Activated CD4-positive, alpha-beta memory T cell treated with anti-CD3 and anti-CD28 coated beads, Interleukin-2, amount 10 ng/mL, durations not matched to agents 7 days and 5 days (primary cell): ENCODE data around the gene GABRG2. TPM values are rescaled to one million over a fixed set of nuclear protein-coding genes. Genes with fewer than 3 reads are reported as not detected.

Source experiments
- CTCF ChIA-PET: fragments of 350-600 bp; sonication (Branson Sonifier 250); formaldehyde crosslinking; loops from one replicate; lab custom pipeline; 2021; ENCODE audit warnings: antibody characterized with exemption, inconsistent platforms; lab: Charles Lee
- POLR2A ChIA-PET: fragments of 350-600 bp; sonication (Branson Sonifier 250); formaldehyde crosslinking; loops from one replicate; lab custom pipeline; 2021; ENCODE audit warnings: antibody characterized with exemption; lab: Charles Lee
- DNase-seq: peaks from one replicate; pipeline ENCODE4 v3.0.0-alpha.2; 2020
- H3K27ac Mint-ChIP-seq: one replicate; pipeline ENCODE4 v1.8.0; 2021; ENCODE audit warnings: mild to moderate bottlenecking, mixed read lengths
- H3K27me3 Mint-ChIP-seq: one replicate; pipeline ENCODE4 v1.8.0; 2021; ENCODE audit warnings: mixed read lengths
- H3K36me3 Mint-ChIP-seq: one replicate; pipeline ENCODE4 v1.8.0; 2021; ENCODE audit warnings: low read depth, mixed read lengths
- H3K4me1 Mint-ChIP-seq: one replicate; pipeline ENCODE4 v1.8.0; 2021; ENCODE audit warnings: mixed read lengths
- H3K4me3 Mint-ChIP-seq: one replicate; pipeline ENCODE4 v1.8.0; 2021; ENCODE audit warnings: mild to moderate bottlenecking, mixed read lengths
- H3K9me3 Mint-ChIP-seq: one replicate; pipeline ENCODE4 v1.8.0; 2021; ENCODE audit warnings: mixed read lengths
- total RNA-seq, 2 experiments: library from RNA; stranded (reverse); gene quantifications; one replicate each; pipeline ENCODE4 v1.2.3, GENCODE V29; 2021

Gene GABRG2
- total RNA-seq, 2 experiments from 2014 or later = not detected

- no peaks in the 10 kb centered on the region for H3K4me1 Mint-ChIP-seq
- no peak overlapping the region for H3K27ac Mint-ChIP-seq
- H3K27me3 Mint-ChIP-seq = no peaks in the 10 kb centered on the region
- POLR2A ChIA-PET = no interaction called here
- H3K36me3 Mint-ChIP-seq = no peaks in the 10 kb centered on the region
- no peak for DNase-seq
- H3K9me3 Mint-ChIP-seq = peaks cover 6% of the 10 kb centered on the region
- CTCF ChIA-PET = no interaction called here
- H3K4me3 Mint-ChIP-seq = no peak overlapping the region
Measured at GRCh38 chr5:162119801-162120200, 52.2 kb downstream of the GABRG2 start.

GRCh38 chr5:162128117-162128516 is 60.5 kb downstream of the GABRG2 start:
- Mint-ChIP-seq H3K4me3 (no peak overlapping the region), H3K9me3 (no peaks in the 10 kb centered on the region), H3K27ac (no peak overlapping the region), H3K36me3 (no peaks in the 10 kb centered on the region), H3K4me1 (no peaks in the 10 kb centered on the region), H3K27me3 (no peaks in the 10 kb centered on the region)
- DNase-seq = no peak
- POLR2A ChIA-PET = no interaction called here
- CTCF ChIA-PET = no interaction called here

GRCh38 chr5:162132348-162132747 is 64.8 kb downstream of the GABRG2 start:
- ChIA-PET POLR2A (no interaction called here), CTCF (no interaction called here)
- Mint-ChIP-seq H3K4me1 (no peaks in the 10 kb centered on the region), H3K9me3 (no peaks in the 10 kb centered on the region), H3K27me3 (no peaks in the 10 kb centered on the region), H3K36me3 (no peaks in the 10 kb centered on the region), H3K4me3 (no peak overlapping the region), H3K27ac (no peak overlapping the region)
- DNase-seq = no peak

- Mint-ChIP-seq H3K9me3 (peaks cover 6% of the 10 kb centered on the region), H3K27ac (no peak overlapping the region), H3K4me3 (no peak overlapping the region), H3K4me1 (no peaks in the 10 kb centered on the region), H3K27me3 (no peaks in the 10 kb centered on the region), H3K36me3 (no peaks in the 10 kb centered on the region)
- POLR2A ChIA-PET = no interaction called here
- DNase-seq = no peak
- CTCF ChIA-PET = no interaction called here
Measured at GRCh38 chr5:162139190-162139589, 71.6 kb downstream of the GABRG2 start.

- Mint-ChIP-seq H3K27me3 (no peaks in the 10 kb centered on the region), H3K4me3 (no peak overlapping the region), H3K9me3 (peaks cover 3% of the 10 kb centered on the region), H3K27ac (no peak overlapping the region), H3K36me3 (no peaks in the 10 kb centered on the region), H3K4me1 (no peaks in the 10 kb centered on the region)
- no peak for DNase-seq
- CTCF ChIA-PET = no interaction called here
- POLR2A ChIA-PET = no interaction called here
Measured at GRCh38 chr5:162154242-162154641, 86.7 kb downstream of the GABRG2 start.

GRCh38 chr5:162160401-162160800 is 92.8 kb downstream of the GABRG2 start:
- Mint-ChIP-seq H3K4me3 (no peak overlapping the region), H3K36me3 (no peaks in the 10 kb centered on the region), H3K27ac (no peak overlapping the region), H3K4me1 (no peaks in the 10 kb centered on the region), H3K9me3 (no peaks in the 10 kb centered on the region), H3K27me3 (no peaks in the 10 kb centered on the region)
- ChIA-PET POLR2A (no interaction called here), CTCF (no interaction called here)
- DNase-seq = no peak

GRCh38 chr5:162163663-162164062 is 96.1 kb downstream of the GABRG2 start:
- Mint-ChIP-seq H3K9me3 (peaks cover 10% of the 10 kb centered on the region), H3K4me3 (no peak overlapping the region), H3K27me3 (no peaks in the 10 kb centered on the region), H3K4me1 (no peaks in the 10 kb centered on the region), H3K27ac (no peak overlapping the region), H3K36me3 (no peaks in the 10 kb centered on the region)
- no peak for DNase-seq
- ChIA-PET CTCF (no interaction called here), POLR2A (no interaction called here)

GRCh38 chr5:162174358-162174974 is 106.9 kb downstream of the GABRG2 start:
- Mint-ChIP-seq H3K36me3 (no peaks in the 10 kb centered on the region), H3K27ac (no peak overlapping the region), H3K27me3 (no peaks in the 10 kb centered on the region), H3K9me3 (no peaks in the 10 kb centered on the region), H3K4me3 (no peak overlapping the region), H3K4me1 (no peaks in the 10 kb centered on the region)
- CTCF ChIA-PET = interaction anchor here (0.7 kb wide), 1 partner anchor 18 kb away, joined by 3 read pairs; no protein-coding TSS in a partner anchor
- no peak for DNase-seq
- POLR2A ChIA-PET = no interaction called here

GRCh38 chr5:162187371-162187770 is 119.8 kb downstream of the GABRG2 start:
- POLR2A ChIA-PET = no interaction called here
- CTCF ChIA-PET = no interaction called here

GRCh38 chr5:162189719-162190118 is 122.1 kb downstream of the GABRG2 start:
- H3K4me1 Mint-ChIP-seq = no peaks in the 10 kb centered on the region
- H3K36me3 Mint-ChIP-seq = no peaks in the 10 kb centered on the region
- ChIA-PET CTCF (no interaction called here), POLR2A (no interaction called here)
- H3K4me3 Mint-ChIP-seq = no peak overlapping the region
- H3K27ac Mint-ChIP-seq = no peak overlapping the region
- DNase-seq = no peak
- peaks cover 7% of the 10 kb centered on the region for H3K9me3 Mint-ChIP-seq
- H3K27me3 Mint-ChIP-seq = no peaks in the 10 kb centered on the region

More at GRCh38 chr5:162187371-162187770, 119.8 kb downstream of the GABRG2 start:
- Mint-ChIP-seq H3K27me3 (no peaks in the 10 kb centered on the region), H3K27ac (no peak overlapping the region), H3K9me3 (peaks cover 7% of the 10 kb centered on the region), H3K4me3 (no peak overlapping the region), H3K36me3 (no peaks in the 10 kb centered on the region), H3K4me1 (no peaks in the 10 kb centered on the region)
- no peak for DNase-seq

- ChIA-PET CTCF (no interaction called here), POLR2A (no interaction called here)
- Mint-ChIP-seq H3K4me3 (no peak overlapping the region), H3K4me1 (no peaks in the 10 kb centered on the region), H3K27ac (no peak overlapping the region), H3K36me3 (no peaks in the 10 kb centered on the region), H3K27me3 (no peaks in the 10 kb centered on the region), H3K9me3 (peaks cover 5% of the 10 kb centered on the region)
- DNase-seq = no peak
Measured at GRCh38 chr5:162193012-162193411, 125.4 kb downstream of the GABRG2 start.

GRCh38 chr5:162196351-162196750 is 128.8 kb downstream of the GABRG2 start:
- H3K27me3 Mint-ChIP-seq = no peaks in the 10 kb centered on the region
- H3K36me3 Mint-ChIP-seq = no peaks in the 10 kb centered on the region
- no peaks in the 10 kb centered on the region for H3K9me3 Mint-ChIP-seq
- H3K4me1 Mint-ChIP-seq = no peaks in the 10 kb centered on the region
- ChIA-PET CTCF (no interaction called here), POLR2A (no interaction called here)
- H3K4me3 Mint-ChIP-seq = no peak overlapping the region
- H3K27ac Mint-ChIP-seq = no peak overlapping the region
- no peak for DNase-seq

- CTCF ChIA-PET = no interaction called here
- Mint-ChIP-seq H3K27me3 (no peaks in the 10 kb centered on the region), H3K4me1 (no peaks in the 10 kb centered on the region), H3K4me3 (no peak overlapping the region), H3K36me3 (no peaks in the 10 kb centered on the region), H3K27ac (no peak overlapping the region), H3K9me3 (no peaks in the 10 kb centered on the region)
- POLR2A ChIA-PET = no interaction called here
- no peak for DNase-seq
Measured at GRCh38 chr5:162202285-162202880, 134.8 kb downstream of the GABRG2 start.
